GM12892 (cell line): ENCODE results near the gene TRANK1.

Source experiments
- POLR2A ChIP-seq: IDR thresholded peaks from 2 replicates; pipeline ENCODE4 v1.6.1; 2011; ENCODE audit warnings: low read depth, low read length, control low read depth
- TAF1 ChIP-seq: IDR thresholded peaks from 2 replicates; pipeline ENCODE4 v1.6.1; 2011; ENCODE audit warnings: low read depth, mild to moderate bottlenecking, control low read depth, low read length, borderline replicate concordance

DNA sequence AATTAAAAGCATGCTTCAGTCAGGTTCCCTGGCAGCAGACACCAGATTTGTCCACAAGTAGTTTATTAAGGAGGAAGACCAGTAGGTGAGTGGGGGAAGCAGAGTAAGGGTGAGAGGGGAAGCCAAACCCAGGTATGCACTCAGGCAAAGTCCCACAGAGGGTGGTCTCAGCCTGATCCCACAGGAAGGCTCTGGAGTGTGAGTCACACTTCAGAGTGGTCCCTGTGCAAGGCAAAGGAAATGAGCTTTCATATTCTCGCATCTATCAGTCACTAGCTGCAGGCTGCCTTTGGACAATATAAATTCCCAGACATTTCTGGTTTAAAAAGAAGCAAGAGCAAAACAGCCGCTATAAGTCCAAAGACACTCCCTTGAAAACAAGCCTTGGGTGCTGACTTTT, 78.5 kb downstream of the TRANK1 start:
- TF ChIP-seq POLR2A (no peak), TAF1 (no peak)
